OCI-LY3 (cell line): ENCODE data around the gene NT5DC3.

ENCODE experiments used
- EZH2phosphoT487 ChIP-seq: fragments of 200-600 bp; shearing (Covaris generic); IDR thresholded peaks from 2 replicates; pipeline ENCODE4 v1.6.1; 2018; ENCODE audit warnings: antibody characterized with exemption, mixed run types, low read depth
- TF ChIP-seq, protein P1 (sequence below): fragments of 200-600, 300-600 bp; sonication (generic); IDR thresholded peaks from 2 replicates; pipeline ENCODE4 v1.5.1; 2014; ENCODE audit warnings: antibody characterized with exemption, low read length, low read depth

DNA sequence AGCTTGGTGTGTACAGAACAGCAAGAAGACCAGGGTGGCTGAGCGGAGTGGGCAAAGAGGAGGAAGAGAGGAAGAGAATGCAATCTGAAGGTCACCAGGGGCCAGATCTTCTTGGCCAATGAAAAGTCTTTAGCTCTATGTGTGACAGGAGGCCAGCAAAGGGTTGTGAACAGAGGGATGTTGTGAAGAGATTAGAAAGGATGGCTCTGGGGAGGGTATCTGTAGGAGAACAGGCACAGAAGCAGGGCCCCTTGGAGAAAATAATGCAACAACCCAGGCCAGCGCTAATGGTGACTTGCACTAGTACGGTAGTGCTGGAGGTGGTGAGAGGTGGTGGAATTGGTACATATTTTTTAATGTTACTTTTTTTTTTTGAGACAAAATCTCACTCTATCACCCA is 97.2 kb downstream of the NT5DC3 start:
- TF ChIP-seq, protein P1, sequence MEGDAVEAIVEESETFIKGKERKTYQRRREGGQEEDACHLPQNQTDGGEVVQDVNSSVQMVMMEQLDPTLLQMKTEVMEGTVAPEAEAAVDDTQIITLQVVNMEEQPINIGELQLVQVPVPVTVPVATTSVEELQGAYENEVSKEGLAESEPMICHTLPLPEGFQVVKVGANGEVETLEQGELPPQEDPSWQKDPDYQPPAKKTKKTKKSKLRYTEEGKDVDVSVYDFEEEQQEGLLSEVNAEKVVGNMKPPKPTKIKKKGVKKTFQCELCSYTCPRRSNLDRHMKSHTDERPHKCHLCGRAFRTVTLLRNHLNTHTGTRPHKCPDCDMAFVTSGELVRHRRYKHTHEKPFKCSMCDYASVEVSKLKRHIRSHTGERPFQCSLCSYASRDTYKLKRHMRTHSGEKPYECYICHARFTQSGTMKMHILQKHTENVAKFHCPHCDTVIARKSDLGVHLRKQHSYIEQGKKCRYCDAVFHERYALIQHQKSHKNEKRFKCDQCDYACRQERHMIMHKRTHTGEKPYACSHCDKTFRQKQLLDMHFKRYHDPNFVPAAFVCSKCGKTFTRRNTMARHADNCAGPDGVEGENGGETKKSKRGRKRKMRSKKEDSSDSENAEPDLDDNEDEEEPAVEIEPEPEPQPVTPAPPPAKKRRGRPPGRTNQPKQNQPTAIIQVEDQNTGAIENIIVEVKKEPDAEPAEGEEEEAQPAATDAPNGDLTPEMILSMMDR: no peak
- TF ChIP-seq EZH2phosphoT487: no peak
